ENCODE data around the gene ZNF787. TPM values are rescaled to one million over a fixed set of nuclear protein-coding genes. Genes with fewer than 3 reads are reported as not detected.

Gene ZNF787
- total RNA-seq, 1 experiment from 2014 or later, result 111 TPM

DNA sequence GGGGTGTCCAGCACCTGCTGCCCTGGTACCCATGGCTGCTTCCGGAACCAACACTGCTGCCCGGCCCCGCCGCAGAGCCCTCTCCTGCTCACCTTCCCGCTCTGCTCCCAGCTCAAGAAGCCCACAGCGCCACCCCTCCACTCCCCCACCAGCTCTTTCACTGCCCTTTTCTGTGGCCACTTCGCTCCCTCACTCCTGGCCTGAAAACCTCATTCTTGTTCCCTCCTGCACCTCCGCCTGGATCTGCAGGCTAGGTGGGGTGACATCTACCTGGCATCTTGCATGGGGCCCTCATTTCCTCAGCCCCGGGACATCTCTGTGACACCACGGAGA lies 6.4 kb downstream of the ZNF787 start:
- Histone ChIP-seq H3K4me3 (ENCODE audit: low read length) (no peak overlapping the region), H3K27me3 (ENCODE audit: low read length) (no peaks in the 10 kb centered on the region), H3K9ac (ENCODE audit: low read length) (no peak overlapping the region), H4K20me1 (ENCODE audit: low read length) (peaks cover 80% of the 10 kb centered on the region), H3K4me2 (ENCODE audit: low read length) (no peak overlapping the region), H2AFZ (ENCODE audit: low read length) (no peak overlapping the region), H3K36me3 (ENCODE audit: low read depth, low read length) (peaks cover 13% of the 10 kb centered on the region; the same call in 1 of the 2 replicates), H3K4me1 (ENCODE audit: insufficient read depth, low read length) (peaks cover 10% of the 10 kb centered on the region), H3K79me2 (ENCODE audit: low read length) (peaks cover 100% of the 10 kb centered on the region), H3F3A (ENCODE audit: low read length, unreplicated experiment) (no peaks in the 10 kb centered on the region), H3K9me2 (replicated peaks; ENCODE audit: low read length) (no peaks in the 10 kb centered on the region), H3K27ac (ENCODE audit: low read length) (no peak overlapping the region), H3K9me3 (ENCODE audit: low read length) (no peaks in the 10 kb centered on the region)
- intact Hi-C loops (cut with micrococcal nuclease), result no loop called here
- ChIA-PET POLR2A (ENCODE audit: unreplicated experiment) (no interaction called here), CTCF (no interaction called here)
- TF ChIP-seq EZH2 (IDR thresholded peaks at IDR 0.05; ENCODE audit: low read length, unreplicated experiment), result no peak
- TF ChIP-seq, protein P1, sequence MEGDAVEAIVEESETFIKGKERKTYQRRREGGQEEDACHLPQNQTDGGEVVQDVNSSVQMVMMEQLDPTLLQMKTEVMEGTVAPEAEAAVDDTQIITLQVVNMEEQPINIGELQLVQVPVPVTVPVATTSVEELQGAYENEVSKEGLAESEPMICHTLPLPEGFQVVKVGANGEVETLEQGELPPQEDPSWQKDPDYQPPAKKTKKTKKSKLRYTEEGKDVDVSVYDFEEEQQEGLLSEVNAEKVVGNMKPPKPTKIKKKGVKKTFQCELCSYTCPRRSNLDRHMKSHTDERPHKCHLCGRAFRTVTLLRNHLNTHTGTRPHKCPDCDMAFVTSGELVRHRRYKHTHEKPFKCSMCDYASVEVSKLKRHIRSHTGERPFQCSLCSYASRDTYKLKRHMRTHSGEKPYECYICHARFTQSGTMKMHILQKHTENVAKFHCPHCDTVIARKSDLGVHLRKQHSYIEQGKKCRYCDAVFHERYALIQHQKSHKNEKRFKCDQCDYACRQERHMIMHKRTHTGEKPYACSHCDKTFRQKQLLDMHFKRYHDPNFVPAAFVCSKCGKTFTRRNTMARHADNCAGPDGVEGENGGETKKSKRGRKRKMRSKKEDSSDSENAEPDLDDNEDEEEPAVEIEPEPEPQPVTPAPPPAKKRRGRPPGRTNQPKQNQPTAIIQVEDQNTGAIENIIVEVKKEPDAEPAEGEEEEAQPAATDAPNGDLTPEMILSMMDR (conservative IDR thresholded peaks at IDR 0.05; ENCODE audit: low read depth, low read length), result no peak
- TF ChIP-seq EZH2phosphoT487 (IDR thresholded peaks at IDR 0.05; ENCODE audit: borderline replicate concordance, low read length), result no peak
- no peak for DNase-seq
- ATAC-seq, result no peak
- BruUV-seq (replicated peaks), result no TSS peak

DNA sequence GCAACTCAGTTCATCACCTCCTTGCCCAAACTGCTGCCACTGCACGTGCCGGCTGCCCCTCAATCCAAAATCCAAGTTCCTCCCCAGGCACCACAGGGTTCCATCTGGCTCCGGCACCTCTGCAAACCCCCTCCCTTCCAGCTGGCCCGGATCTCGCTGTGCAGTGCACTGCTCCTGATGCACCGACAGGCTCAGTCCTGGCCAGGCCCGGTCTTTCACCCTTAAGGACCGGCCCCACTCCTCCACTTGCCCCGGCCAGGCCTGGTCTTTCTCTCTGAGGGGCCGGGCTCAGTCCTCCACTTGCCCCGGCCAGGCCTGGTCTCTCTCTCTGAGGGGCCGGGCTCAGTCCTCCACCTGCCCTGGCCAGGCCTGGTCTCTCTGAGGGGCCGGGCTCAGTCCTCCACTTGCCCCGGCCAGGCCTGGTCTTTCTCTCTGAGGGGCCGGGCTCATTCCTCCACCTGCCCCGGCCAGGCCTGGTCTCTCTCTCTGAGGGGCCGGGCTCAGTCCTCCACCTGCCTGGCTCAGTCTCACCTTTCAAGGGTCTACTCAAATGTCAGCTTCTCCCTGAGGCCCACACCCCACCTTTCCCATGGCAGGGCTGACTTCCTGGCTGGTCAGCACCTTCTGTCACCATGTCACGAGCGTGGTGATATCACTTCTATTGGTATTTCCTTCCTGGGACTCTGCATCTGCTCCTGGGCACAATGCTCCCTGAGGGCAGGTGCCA lies 6.9 kb downstream of the ZNF787 start:
- H3K4me3 ChIP-seq (ENCODE audit: low read length), result no peak overlapping the region
- H3K27ac ChIP-seq (ENCODE audit: low read length), result no peak overlapping the region
- intact Hi-C loops (cut with micrococcal nuclease), result no loop called here
- no peak for ATAC-seq
- DNase-seq, result no peak
- H3K9me2 ChIP-seq (replicated peaks; ENCODE audit: low read length), result no peaks in the 10 kb centered on the region
- TF ChIP-seq EZH2 (IDR thresholded peaks at IDR 0.05; ENCODE audit: low read length, unreplicated experiment), result no peak
- no peak overlapping the region for H3K4me2 ChIP-seq (ENCODE audit: low read length)
- no peaks in the 10 kb centered on the region for H3K27me3 ChIP-seq (ENCODE audit: low read length)
- no TSS peak for BruUV-seq (replicated peaks)
- peaks cover 10% of the 10 kb centered on the region; the same call in 1 of the 2 replicates for H3K36me3 ChIP-seq (ENCODE audit: low read depth, low read length)
- peaks cover 100% of the 10 kb centered on the region for H3K79me2 ChIP-seq (ENCODE audit: low read length)
- ChIA-PET CTCF (no interaction called here), POLR2A (ENCODE audit: unreplicated experiment) (no interaction called here)
- H3K9ac ChIP-seq (ENCODE audit: low read length), result no peak overlapping the region
- no peak overlapping the region for H2AFZ ChIP-seq (ENCODE audit: low read length)
- H3F3A ChIP-seq (ENCODE audit: low read length, unreplicated experiment), result no peaks in the 10 kb centered on the region
- H4K20me1 ChIP-seq (ENCODE audit: low read length), result peaks cover 79% of the 10 kb centered on the region
- peaks cover 4% of the 10 kb centered on the region for H3K4me1 ChIP-seq (ENCODE audit: insufficient read depth, low read length)
- no peaks in the 10 kb centered on the region for H3K9me3 ChIP-seq (ENCODE audit: low read length)

DNA sequence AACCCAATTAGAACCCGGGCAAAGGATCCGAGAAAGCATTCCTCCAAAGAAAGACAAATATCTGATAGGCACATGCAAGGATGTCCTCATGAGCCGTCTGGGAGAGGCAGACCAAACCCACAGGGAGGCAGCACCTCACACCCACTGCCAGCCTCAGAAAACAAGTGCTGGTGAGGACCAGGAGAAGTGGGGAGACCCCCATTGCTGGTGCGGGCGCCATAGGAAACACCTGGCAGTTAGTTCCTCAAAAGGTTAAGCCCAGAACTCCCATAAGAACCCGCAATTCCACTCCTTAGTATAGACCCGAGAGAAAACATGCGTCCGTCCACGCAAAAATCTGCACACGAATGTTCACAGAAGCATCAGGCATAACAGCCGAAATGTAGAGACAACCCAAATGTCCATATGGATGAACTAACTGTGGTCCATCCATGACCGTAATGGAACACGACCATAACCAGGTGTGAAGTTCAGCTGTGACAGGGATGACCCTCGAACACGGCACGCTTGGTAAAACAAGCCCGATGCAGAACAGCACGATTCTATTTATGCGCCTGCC lies 7.9 kb downstream of the ZNF787 start:
- Histone ChIP-seq H3K27ac (ENCODE audit: low read length) (no peak overlapping the region), H3K4me1 (ENCODE audit: insufficient read depth, low read length) (no peaks in the 10 kb centered on the region), H3K4me3 (ENCODE audit: low read length) (no peak overlapping the region), H3F3A (ENCODE audit: low read length, unreplicated experiment) (no peaks in the 10 kb centered on the region), H3K79me2 (ENCODE audit: low read length) (peaks cover 100% of the 10 kb centered on the region), H4K20me1 (ENCODE audit: low read length) (peaks cover 78% of the 10 kb centered on the region), H3K9ac (ENCODE audit: low read length) (no peak overlapping the region), H3K36me3 (ENCODE audit: low read depth, low read length) (peaks cover 5% of the 10 kb centered on the region; the same call in 1 of the 2 replicates), H3K9me3 (ENCODE audit: low read length) (no peaks in the 10 kb centered on the region), H2AFZ (ENCODE audit: low read length) (no peak overlapping the region), H3K9me2 (replicated peaks; ENCODE audit: low read length) (no peaks in the 10 kb centered on the region), H3K27me3 (ENCODE audit: low read length) (no peaks in the 10 kb centered on the region), H3K4me2 (ENCODE audit: low read length) (no peak overlapping the region)
- intact Hi-C loops (cut with micrococcal nuclease), result no loop called here
- TF ChIP-seq EZH2 (IDR thresholded peaks at IDR 0.05; ENCODE audit: low read length, unreplicated experiment) (no peak), EZH2phosphoT487 (IDR thresholded peaks at IDR 0.05; ENCODE audit: borderline replicate concordance, low read length) (no peak)
- TF ChIP-seq, protein P1 (conservative IDR thresholded peaks at IDR 0.05; ENCODE audit: low read depth, low read length), result no peak
- CTCF ChIA-PET, result no interaction called here
- POLR2A ChIA-PET (ENCODE audit: unreplicated experiment), result no interaction called here
- BruUV-seq (replicated peaks), result no TSS peak
- ATAC-seq, result no peak
- no peak for DNase-seq

Data from PC-3 (cell line).